ENCODE data around the gene OPHN1.

DNA sequence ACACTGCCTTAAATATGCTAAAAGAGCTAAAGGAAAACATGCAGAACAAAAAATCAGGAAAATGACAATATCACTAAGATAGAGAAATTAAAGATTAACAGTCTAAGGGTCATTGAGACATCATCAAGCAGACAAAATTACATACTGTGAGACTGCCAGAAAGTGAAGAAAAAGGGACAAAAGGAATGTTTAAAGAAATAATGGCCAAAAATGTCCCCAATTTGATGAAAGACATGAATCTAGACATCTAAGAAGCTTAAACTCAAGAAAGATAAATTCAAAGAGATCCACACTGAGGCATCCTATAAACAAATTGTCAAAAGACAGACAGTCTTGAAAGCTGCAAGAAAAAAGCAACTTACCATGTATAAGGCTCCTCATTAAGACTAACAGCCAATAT, 63.7 kb downstream of the OPHN1 start:
- TF ChIP-seq CTCF (IDR thresholded peaks at IDR 0.05) (no peak), POLR2A (IDR thresholded peaks at IDR 0.05) (no peak)
